Neuronal stem cell (in vitro differentiated cells): ENCODE measurements around the gene ECHS1.

ENCODE experiments used
- DNase-seq: peaks from one replicate; pipeline ENCODE4 v3.0.0-alpha.2; 2013; ENCODE audit warnings: low spot score
- H2AFZ ChIP-seq: one replicate; pipeline ENCODE4 v1.6.1; 2013; ENCODE audit warnings: mild to moderate bottlenecking, low read length, inconsistent platforms
- H2AK5ac ChIP-seq: 2 replicates; pipeline ENCODE4 v1.6.1; 2013; ENCODE audit warnings: low read depth, mild to moderate bottlenecking, inconsistent platforms, low read length, moderate library complexity, mixed read lengths
- H2BK120ac ChIP-seq: 2 replicates; pipeline ENCODE4 v1.6.1; 2013; ENCODE audit warnings: low read depth, mild to moderate bottlenecking, inconsistent platforms, low read length, moderate library complexity, mixed read lengths
- H2BK12ac ChIP-seq: one replicate; pipeline ENCODE4 v1.6.1; 2013; ENCODE audit warnings: low read length, inconsistent platforms
- H2BK15ac ChIP-seq: 2 replicates; pipeline ENCODE4 v1.6.1; 2013; ENCODE audit warnings: mild to moderate bottlenecking, low read length, inconsistent platforms, mixed read lengths
- H2BK5ac ChIP-seq: one replicate; pipeline ENCODE4 v1.6.1; 2013; ENCODE audit warnings: inconsistent platforms, mild to moderate bottlenecking, low read length, moderate library complexity
- H3K14ac ChIP-seq: one replicate; pipeline ENCODE4 v1.6.1; 2013; ENCODE audit warnings: low read length, inconsistent platforms
- H3K18ac ChIP-seq: 2 replicates; pipeline ENCODE4 v1.6.1; 2013; ENCODE audit warnings: low read length, inconsistent platforms
- H3K23ac ChIP-seq: 2 replicates; pipeline ENCODE4 v1.6.1; 2013; ENCODE audit warnings: low read depth, mild to moderate bottlenecking, mixed read lengths, low read length, inconsistent platforms; ENCODE audit not compliant: poor library complexity
- H3K27ac ChIP-seq: replicated peaks from 3 replicates; pipeline ENCODE4 v1.5.1; 2013; ENCODE audit warnings: low read length, inconsistent platforms
- H3K27me3 ChIP-seq, 3 experiments: 2 replicates each; pipeline ENCODE4 v1.6.1; 2013; ENCODE audit warnings: low read length in 3 of 3, mild to moderate bottlenecking in 2 of 3, inconsistent platforms in 1 of 3, low read depth in 1 of 3, mixed read lengths in 1 of 3, moderate library complexity in 1 of 3; ENCODE audit not compliant: control insufficient read depth in 3 of 3, insufficient read depth in 3 of 3
- H3K36me3 ChIP-seq, 2 donors: replicated peaks in 1 of 2; 2 replicates each; pipeline ENCODE4 v1.6.1; 2013; ENCODE audit warnings: low read length in 2 of 2; ENCODE audit not compliant: control insufficient read depth in 2 of 2, insufficient read depth in 2 of 2
- H3K4ac ChIP-seq: 2 replicates; pipeline ENCODE4 v1.6.1; 2013; ENCODE audit warnings: inconsistent platforms, mild to moderate bottlenecking, low read length, moderate library complexity
- H3K4me1 ChIP-seq, 2 donors: 1 replicate in 1 of 2; 2 replicates in 1 of 2; pipeline ENCODE4 v1.6.1; 2013; ENCODE audit warnings: low read length in 2 of 2, low read depth in 1 of 2; ENCODE audit not compliant: control insufficient read depth in 2 of 2, insufficient read depth in 1 of 2
- H3K4me2 ChIP-seq: one replicate; pipeline ENCODE4 v1.6.1; 2013; ENCODE audit warnings: mild to moderate bottlenecking, low read length, inconsistent platforms; ENCODE audit not compliant: insufficient read depth, poor library complexity, severe bottlenecking
- H3K4me3 ChIP-seq, 2 donors: 2 replicates each; pipeline ENCODE4 v1.5.1; 2013; ENCODE audit warnings: low read length in 2 of 2, mild to moderate bottlenecking in 2 of 2, inconsistent platforms in 1 of 2, moderate library complexity in 1 of 2
- H3K79me1 ChIP-seq: one replicate; pipeline ENCODE4 v1.6.1; 2013; ENCODE audit warnings: low read depth, mild to moderate bottlenecking, inconsistent platforms, low read length, moderate library complexity
- H3K9ac ChIP-seq: one replicate; pipeline ENCODE4 v1.6.1; 2013; ENCODE audit warnings: mild to moderate bottlenecking, low read depth, low read length, inconsistent platforms; ENCODE audit not compliant: poor library complexity
- H3K9me3 ChIP-seq, 2 donors: replicated peaks in 1 of 2; 2 replicates each; pipeline versions ENCODE3 to v1.6.1; 2013; ENCODE audit warnings: low read length in 2 of 2, mild to moderate bottlenecking in 2 of 2, inconsistent platforms in 1 of 2, low read depth in 1 of 2, mixed read lengths in 1 of 2, moderate library complexity in 1 of 2; ENCODE audit not compliant: control insufficient read depth in 2 of 2, insufficient read depth in 1 of 2
- H4K8ac ChIP-seq: one replicate; pipeline ENCODE4 v1.6.1; 2013; ENCODE audit warnings: low read depth, mild to moderate bottlenecking, inconsistent platforms, low read length, moderate library complexity
- H4K91ac ChIP-seq: one replicate; pipeline ENCODE4 v1.6.1; 2013; ENCODE audit warnings: low read length, low read depth, mild to moderate bottlenecking, inconsistent platforms; ENCODE audit not compliant: poor library complexity
- WGBS, 2 donors: extraction: QIAGEN DNeasy Blood & Tissue Kit; methylation state at CpG; one replicate each; pipeline ENCODE4 v1.1.7; 2013; ENCODE audit warnings: missing lambda C conversion rate in 2 of 2, mixed read lengths in 1 of 2; ENCODE audit not compliant: insufficient read length in 2 of 2, insufficient replicate concordance in 1 of 2; ENCODE audit errors: extremely low coverage in 2 of 2; 5-methylcytosine and 5-hydroxymethylcytosine counted together

ECHS1 gene

GRCh38 chr10:133379152-133379800, 6.1 kb upstream of the ECHS1 start, which contains the start of gene PAOX:
Gene PAOX, plus strand, starts transcription at chr10:133379262. Its CDS starts 55 bp downstream, at chr10:133379317.
- Histone ChIP-seq H3K14ac (peak within 1 kb of the TSS; percentile 89), H3K27me3 (peaks cover 0 to 15% (median 8%) of the 10 kb centered on the region in 3 experiments), H3K23ac (peak within 1 kb of the TSS; percentile 96), H3K4me2 (peak within 1 kb of the TSS; percentile 91), H2BK120ac (peak within 1 kb of the TSS; percentile 81), H3K4me3 (peak within 1 kb of the TSS; percentile 84 to 96), H3K36me3 (no peaks in the 10 kb centered on the region), H3K27ac (no peak within 1 kb of the TSS), H3K9me3 (no peaks in the 10 kb centered on the region), H3K4ac (peak within 1 kb of the TSS; percentile 66), H3K4me1 (peaks cover 6 to 7% of the 10 kb centered on the region in 2 donors), H4K8ac (no peak within 1 kb of the TSS), H4K91ac (no peak within 1 kb of the TSS), H2BK15ac (peak within 1 kb of the TSS; percentile 96), H2AK5ac (peak within 1 kb of the TSS; percentile 93), H2BK5ac (peak within 1 kb of the TSS; percentile 97), H2AFZ (peak within 1 kb of the TSS; percentile 90), H3K18ac (peak within 1 kb of the TSS; percentile 93), H3K79me1 (peaks cover 7% of the 10 kb centered on the region), H2BK12ac (peak within 1 kb of the TSS; percentile 90), H3K9ac (peak within 1 kb of the TSS; percentile 91)
- peak; percentile 68 for DNase-seq
- WGBS, 2 donors, result no CpG with 5 or more reads among the region's 78 CpGs

GRCh38 chr10:133378251-133379096, 5.3 kb upstream of the ECHS1 start:
- H3K4me1 ChIP-seq, result peaks cover 7 to 11% of the 10 kb centered on the region in 2 donors
- H3K27me3 ChIP-seq, result peaks cover 0 to 15% (median 8%) of the 10 kb centered on the region in 3 experiments
- H2BK5ac ChIP-seq, result peak overlapping the region; percentile 97
- H2BK15ac ChIP-seq, result peak overlapping the region; percentile 96
- peak overlapping the region; percentile 89 for H3K18ac ChIP-seq
- no peak overlapping the region for H4K8ac ChIP-seq
- H3K14ac ChIP-seq, result peak overlapping the region; percentile 89
- H3K4me3 ChIP-seq, result peak overlapping the region; percentile 84 to 96
- peak overlapping the region; percentile 91 for H3K9ac ChIP-seq
- no peaks in the 10 kb centered on the region for H3K36me3 ChIP-seq
- H2BK12ac ChIP-seq, result peak overlapping the region; percentile 90
- WGBS, 2 donors, result no CpG with 5 or more reads among the region's 90 CpGs
- H2AK5ac ChIP-seq, result peak overlapping the region; percentile 93
- peak; percentile 68 for DNase-seq
- no peak overlapping the region for H4K91ac ChIP-seq
- peaks cover 7% of the 10 kb centered on the region for H3K79me1 ChIP-seq
- peak overlapping the region; percentile 90 for H2AFZ ChIP-seq
- peak overlapping the region; percentile 66 for H3K4ac ChIP-seq
- H3K23ac ChIP-seq, result peak overlapping the region; percentile 96
- H3K27ac ChIP-seq, result no peak overlapping the region
- H2BK120ac ChIP-seq, result peak overlapping the region; percentile 81
- peak overlapping the region; percentile 91 for H3K4me2 ChIP-seq
- no peaks in the 10 kb centered on the region for H3K9me3 ChIP-seq

GRCh38 chr10:133377818-133378250, 4.7 kb upstream of the ECHS1 start:
- Histone ChIP-seq H2BK5ac (peak overlapping the region; percentile 97), H3K14ac (peak overlapping the region; percentile 89), H3K18ac (peak overlapping the region; percentile 89), H2AK5ac (peak overlapping the region; percentile 100), H3K27me3 (peaks cover 0 to 15% (median 8%) of the 10 kb centered on the region in 3 experiments), H3K4me3 (peak overlapping the region; percentile 84 to 96), H3K9me3 (no peaks in the 10 kb centered on the region), H3K9ac (peak overlapping the region; percentile 70), H3K79me1 (peaks cover 7% of the 10 kb centered on the region), H3K36me3 (no peaks in the 10 kb centered on the region), H4K8ac (no peak overlapping the region), H2BK15ac (peak overlapping the region; percentile 96), H3K4ac (peak overlapping the region; percentile 66), H2BK120ac (peak overlapping the region; percentile 81), H3K4me2 (peak overlapping the region; percentile 91), H3K23ac (peak overlapping the region; percentile 96), H2BK12ac (no peak overlapping the region), H3K27ac (no peak overlapping the region), H3K4me1 (peaks cover 7 to 11% of the 10 kb centered on the region in 2 donors), H4K91ac (no peak overlapping the region), H2AFZ (peak overlapping the region; percentile 90)
- DNase-seq, result no peak
- no CpG with 5 or more reads among the region's 20 CpGs for WGBS, 2 donors
